K562 (cell line): ENCODE data around the gene SRP54. TPM values are rescaled to one million over a fixed set of nuclear protein-coding genes. Genes with fewer than 3 reads are reported as not detected.

Experiments
- ATAC-seq: fragments of 200-7000 bp; cut with Tn5 transposase; 3 replicates; pipeline ENCODE4 v1.9.1; 2020; ENCODE audit warnings: moderate library complexity
- BruUV-seq: library from RNA; stranded (reverse); fragments of 400-500 nt; replicated peaks from 2 replicates; lab custom pipeline; 2021; lab: Mats Ljungman, UMichigan
- CTCF ChIA-PET: fragments of 300-600 bp; formaldehyde crosslinking; extraction: SDS; loops from one replicate; lab custom pipeline; 2021; ENCODE audit warnings: low intra/inter-chr PET ratio; lab: Yijun Ruan, JAX
- POLR2A ChIA-PET: fragments of 300-600, 350-650 bp; sonication (Branson Sonifier 250); formaldehyde crosslinking; extraction: SDS; loops from one replicate; lab custom pipeline; 2021; ENCODE audit warnings: antibody characterized with exemption, inconsistent platforms; lab: Yijun Ruan, JAX
- DNase-seq, 4 experiments: peaks; one replicate each; pipeline versions ENCODE4 v3.0.0 to v3.0.0-alpha.2; 2011 to 2018; ENCODE audit warnings: low spot score in 3 of 4, mixed read lengths in 3 of 4; ENCODE audit errors: extremely low read depth in 1 of 4
- FAIRE-seq: peaks from 2 replicates; lab custom pipeline; 2011; peaks lifted over from hg19 to GRCh38; lab: Jason Lieb, UNC
- H2AFZ ChIP-seq: 2 replicates; pipeline ENCODE4 v1.6.0; 2011; ENCODE audit warnings: low read depth, low read length, control low read depth, inconsistent platforms
- H3K27ac ChIP-seq: fragments of 200-600 bp; 3 replicates; pipeline ENCODE4 v1.8.0; 2011; ENCODE audit warnings: low read depth, mild to moderate bottlenecking, control low read depth, inconsistent platforms, low read length, moderate library complexity, mixed read lengths; ENCODE audit errors: extremely low read depth
- H3K27me3 ChIP-seq, 2 experiments: fragments of 300-600 bp in 1 of 2; 2 replicates in 1 of 2; 3 replicates in 1 of 2; pipeline versions ENCODE4 v1.6.0 to v1.8.0; 2011; ENCODE audit warnings: inconsistent platforms in 2 of 2, low read length in 2 of 2, mild to moderate bottlenecking in 1 of 2, mixed read lengths in 1 of 2, moderate library complexity in 1 of 2; ENCODE audit not compliant: control insufficient read depth in 2 of 2, insufficient read depth in 2 of 2
- H3K36me3 ChIP-seq: fragments of 300-600 bp; 3 replicates; pipeline ENCODE4 v1.8.0; 2011; ENCODE audit warnings: mild to moderate bottlenecking, low read length, inconsistent platforms; ENCODE audit not compliant: control insufficient read depth, insufficient read depth
- H3K4me1 ChIP-seq, 2 experiments: fragments of 200-600 bp in 1 of 2; replicated peaks in 1 of 2; 2 replicates in 1 of 2; 3 replicates in 1 of 2; pipeline versions ENCODE4 v1.5.1 to v1.8.0; 2011; ENCODE audit warnings: inconsistent platforms in 2 of 2, low read length in 2 of 2, mild to moderate bottlenecking in 1 of 2, mixed read lengths in 1 of 2, moderate library complexity in 1 of 2; ENCODE audit not compliant: control insufficient read depth in 2 of 2, insufficient read depth in 2 of 2
- H3K4me2 ChIP-seq: 2 replicates; pipeline ENCODE4 v1.6.1; 2011; ENCODE audit warnings: low read length, control low read depth, inconsistent platforms, mixed read lengths; ENCODE audit not compliant: insufficient read depth
- H3K4me3 ChIP-seq: fragments of 200-600 bp; sonication (generic), shearing (Covaris generic); 2 replicates; pipeline ENCODE4 v1.5.1; 2016; ENCODE audit warnings: control low read depth, inconsistent platforms
- H3K79me2 ChIP-seq: fragments of 200-600 bp; 3 replicates; pipeline ENCODE4 v1.8.0; 2011; ENCODE audit warnings: low read length, inconsistent platforms; ENCODE audit not compliant: control insufficient read depth, insufficient read depth
- H3K9ac ChIP-seq, 2 experiments: 2 replicates each; pipeline versions ENCODE4 v1.6.0 to v1.6.1; 2011; ENCODE audit warnings: low read depth in 2 of 2, low read length in 2 of 2, control low read depth in 1 of 2, inconsistent platforms in 1 of 2, mild to moderate bottlenecking in 1 of 2, mixed read lengths in 1 of 2; ENCODE audit not compliant: insufficient read depth in 1 of 2
- H3K9me1 ChIP-seq: one replicate; pipeline ENCODE4 v1.6.0; 2011; ENCODE audit warnings: inconsistent platforms, mild to moderate bottlenecking, low read length, moderate library complexity; ENCODE audit not compliant: control insufficient read depth, insufficient read depth
- H3K9me3 ChIP-seq: replicated peaks from 2 replicates; pipeline ENCODE4 v1.5.1; 2011; ENCODE audit warnings: low read depth, low read length, inconsistent platforms; ENCODE audit not compliant: control insufficient read depth, insufficient read depth
- H4K20me1 ChIP-seq: replicated peaks from 2 replicates; pipeline ENCODE4 v1.6.1; 2011; ENCODE audit warnings: low read length, inconsistent platforms, mixed read lengths; ENCODE audit not compliant: control insufficient read depth, insufficient read depth
- CBFA2T3 ChIP-seq: fragments of 450-650 bp; IDR thresholded peaks from 2 replicates; pipeline ENCODE4 v1.6.1; 2017
- CBX1 ChIP-seq: sonication (generic); IDR thresholded peaks from 2 replicates; pipeline ENCODE4 v1.6.1; 2016; ENCODE audit warnings: antibody characterized with exemption, low read depth, mild to moderate bottlenecking
- CREBBP ChIP-seq: IDR thresholded peaks from one replicate; pipeline ENCODE4 v1.6.1; 2012; ENCODE audit warnings: low read depth, mild to moderate bottlenecking, control low read depth, inconsistent platforms, low read length
- DACH1 ChIP-seq: fragments of 450-650 bp; IDR thresholded peaks from 2 replicates; pipeline ENCODE4 v1.6.1; 2018; ENCODE audit not compliant: partially characterized antibody
- EP400 ChIP-seq: fragments of 450-650 bp; IDR thresholded peaks from 2 replicates; pipeline ENCODE4 v1.6.1; 2017; ENCODE audit warnings: antibody characterized with exemption, mild to moderate bottlenecking, moderate library complexity
- FOS ChIP-seq: IDR thresholded peaks from 3 replicates; pipeline ENCODE4 v1.6.1; 2011; ENCODE audit not compliant: insufficient read length; ENCODE audit errors: extremely low read depth
- GTF2A2 ChIP-seq: IDR thresholded peaks from 2 replicates; pipeline ENCODE4 v1.6.1; 2016; ENCODE audit warnings: mild to moderate bottlenecking, missing genetic modification characterization, missing compliant biosample characterization
- HDAC8 ChIP-seq: fragments of 450-650 bp; IDR thresholded peaks from 2 replicates; pipeline ENCODE4 v1.6.1; 2016; ENCODE audit warnings: mild to moderate bottlenecking, missing genetic modification characterization, moderate library complexity, missing compliant biosample characterization
- HLTF ChIP-seq: fragments of 450-650 bp; IDR thresholded peaks from 2 replicates; pipeline ENCODE4 v1.6.1; 2016
- NCOA1 ChIP-seq: fragments of 450-650 bp; IDR thresholded peaks from 2 replicates; pipeline ENCODE4 v1.6.1; 2016; ENCODE audit warnings: low read depth
- PHB2 ChIP-seq: fragments of 450-650 bp; IDR thresholded peaks from 2 replicates; pipeline ENCODE4 v1.6.1; 2017; ENCODE audit warnings: low read depth
- RBBP5 ChIP-seq: fragments of 200-600 bp; sonication (generic); IDR thresholded peaks from 2 replicates; pipeline ENCODE4 v1.6.1; 2012; ENCODE audit warnings: borderline replicate concordance, mild to moderate bottlenecking, low read length, control low read depth, inconsistent platforms; ENCODE audit not compliant: insufficient read depth, poor library complexity, severe bottlenecking
- SMC3 ChIP-seq: conservative IDR thresholded peaks from 2 replicates; pipeline ENCODE4 v1.6.1; 2011; ENCODE audit warnings: low read depth, low read length, improper control_type of control experiment; ENCODE audit not compliant: insufficient read depth
- SNRNP70 ChIP-seq: fragments of 200-400 bp; formaldehyde crosslinking; optimal IDR thresholded peaks from 2 replicates; pipeline ENCODE3; 2017; ENCODE audit warnings: low read depth, low read length
- ZNF140 ChIP-seq: fragments of 250-450 bp; sonication (Bioruptor Pico); IDR thresholded peaks from 2 replicates; pipeline ENCODE4 v1.8.0; 2021; ENCODE audit warnings: moderate library complexity, mild to moderate bottlenecking, inconsistent platforms
- ZNF717 ChIP-seq: fragments of 250-450 bp; sonication (Bioruptor Pico); IDR thresholded peaks from 2 replicates; pipeline ENCODE4 v1.5.0; 2021
- ZNF764 ChIP-seq: fragments of 250-450 bp; sonication (Bioruptor Pico); IDR thresholded peaks from 2 replicates; pipeline ENCODE4 v1.4.0; 2020; ENCODE audit warnings: low read depth, mild to moderate bottlenecking, moderate library complexity
- ZSCAN29 ChIP-seq: fragments of 450-650 bp; IDR thresholded peaks from 2 replicates; pipeline ENCODE4 v1.6.1; 2017
- WGBS: fragments of 100-300 bp; shearing (Covaris generic); methylation state at CpG from one replicate; pipeline ENCODE4 v1.1.6; 2016; ENCODE audit warnings: low coverage, mixed read lengths; ENCODE audit not compliant: insufficient coverage; ENCODE audit errors: missing lambda C conversion rate; 5-methylcytosine and 5-hydroxymethylcytosine counted together
- in situ Hi-C: fragments of 300-500 bp; cut with MboI; formaldehyde crosslinking; loops from 4 replicates; pipeline ENCODE4 v1.15.0; 2018; ENCODE audit warnings: inconsistent platforms, mixed read lengths
- intact Hi-C: fragments of 100-400 bp; cut with micrococcal nuclease; formaldehyde crosslinking; loops from 2 replicates; pipeline ENCODE4 v1.14.2; 2022
- polyA plus RNA-seq, 8 experiments: library from polyadenylated mRNA; depleted of rRNA in 4 of 8; stranded (reverse) in 5 of 8; unstranded in 3 of 8; fragments of >200 nt; fragmentation: Nextera tagmentation in 2 of 8; fragmentation: Illumina TruSeq in 1 of 8; extraction: Ambion mirVana in 2 of 8; extraction: Trizol in 1 of 8; gene quantifications; 2 replicates each; pipeline versions ENCODE4 v1.2.1 to v1.2.3, GENCODE V29; 2011 to 2014; ENCODE audit warnings: inconsistent platforms in 1 of 8, missing spikeins in 1 of 8
- total RNA-seq, 7 experiments: library from RNA; depleted of rRNA in 6 of 7; stranded (reverse); fragments of >200 nt in 6 of 7; fragmentation: Illumina TruSeq in 2 of 7; extraction: Trizol in 2 of 7; gene quantifications; 2 replicates each; pipeline versions ENCODE4 v1.2.1 to v1.2.3, GENCODE V29; 2011 to 2021; ENCODE audit warnings: low replicate concordance in 1 of 7
- TF ChIP-seq, protein P1 (sequence below): fragments of 450-650 bp; IDR thresholded peaks from 2 replicates; pipeline ENCODE4 v1.6.1; 2016; ENCODE audit warnings: mild to moderate bottlenecking
- TF ChIP-seq, protein P2 (sequence below): fragments of 450-650 bp; formaldehyde crosslinking; IDR thresholded peaks from 2 replicates; pipeline ENCODE4 v1.4.0; 2022; ENCODE audit warnings: missing genetic modification characterization

The SRP54 gene
- total and polyA plus RNA-seq, 9 of the 15 experiments (the other 6 are each of a cell fraction or from before 2014, with no cell fraction given), result 28.6 to 69.8 (median 51.7) TPM

DNA sequence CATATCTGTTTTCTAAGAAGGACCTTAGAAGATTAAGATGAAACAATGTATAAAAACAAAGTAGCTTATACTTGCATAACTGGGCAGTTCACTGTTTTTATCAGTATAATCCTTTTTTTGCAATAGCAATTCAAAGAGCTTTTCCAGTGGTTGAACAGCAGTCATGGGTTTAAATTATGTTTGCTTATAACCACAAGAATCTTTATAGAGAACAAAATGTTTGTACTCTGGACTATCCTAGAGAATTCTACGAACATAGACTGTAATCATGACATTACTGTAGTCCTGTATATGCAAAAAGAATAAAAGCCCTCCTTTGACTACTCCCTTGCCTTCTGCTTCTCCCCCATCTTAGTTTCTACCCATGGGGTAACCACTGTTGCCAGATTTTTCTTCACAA, 69.0 kb downstream of the SRP54 start:
- Histone ChIP-seq H3K27me3 (no peaks in the 10 kb centered on the region), H3K27ac (no peak overlapping the region), H3K9ac (no peak overlapping the region), H3K9me3 (no peaks in the 10 kb centered on the region), H4K20me1 (no peaks in the 10 kb centered on the region), H3K4me1 (peaks cover 4 to 16% of the 10 kb centered on the region in 2 experiments; a peak in 3 of 5 replicates), H3K4me3 (no peak overlapping the region), H3K4me2 (no peak overlapping the region), H2AFZ (no peak overlapping the region), H3K9me1 (no peaks in the 10 kb centered on the region), H3K79me2 (peaks cover 37% of the 10 kb centered on the region), H3K36me3 (peaks cover 8% of the 10 kb centered on the region; the same call in 1 of the 3 replicates)
- no peak for ATAC-seq
- intact Hi-C loops, result no loop called here
- TF ChIP-seq CREBBP, result no peak
- TF ChIP-seq CBX1, result no peak
- TF ChIP-seq RBBP5, result no peak
- no peak for TF ChIP-seq HLTF
- no peak for TF ChIP-seq SMC3
- TF ChIP-seq, protein P1, sequence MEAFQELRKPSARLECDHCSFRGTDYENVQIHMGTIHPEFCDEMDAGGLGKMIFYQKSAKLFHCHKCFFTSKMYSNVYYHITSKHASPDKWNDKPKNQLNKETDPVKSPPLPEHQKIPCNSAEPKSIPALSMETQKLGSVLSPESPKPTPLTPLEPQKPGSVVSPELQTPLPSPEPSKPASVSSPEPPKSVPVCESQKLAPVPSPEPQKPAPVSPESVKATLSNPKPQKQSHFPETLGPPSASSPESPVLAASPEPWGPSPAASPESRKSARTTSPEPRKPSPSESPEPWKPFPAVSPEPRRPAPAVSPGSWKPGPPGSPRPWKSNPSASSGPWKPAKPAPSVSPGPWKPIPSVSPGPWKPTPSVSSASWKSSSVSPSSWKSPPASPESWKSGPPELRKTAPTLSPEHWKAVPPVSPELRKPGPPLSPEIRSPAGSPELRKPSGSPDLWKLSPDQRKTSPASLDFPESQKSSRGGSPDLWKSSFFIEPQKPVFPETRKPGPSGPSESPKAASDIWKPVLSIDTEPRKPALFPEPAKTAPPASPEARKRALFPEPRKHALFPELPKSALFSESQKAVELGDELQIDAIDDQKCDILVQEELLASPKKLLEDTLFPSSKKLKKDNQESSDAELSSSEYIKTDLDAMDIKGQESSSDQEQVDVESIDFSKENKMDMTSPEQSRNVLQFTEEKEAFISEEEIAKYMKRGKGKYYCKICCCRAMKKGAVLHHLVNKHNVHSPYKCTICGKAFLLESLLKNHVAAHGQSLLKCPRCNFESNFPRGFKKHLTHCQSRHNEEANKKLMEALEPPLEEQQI, result no peak
- no peak for TF ChIP-seq FOS
- TF ChIP-seq NCOA1, result no peak
- no peak for TF ChIP-seq PHB2
- TF ChIP-seq ZSCAN29, result no peak
- TF ChIP-seq ZNF764 (CRISPR knock-in tag), result no peak
- TF ChIP-seq CBFA2T3, result no peak
- TF ChIP-seq, protein P2, sequence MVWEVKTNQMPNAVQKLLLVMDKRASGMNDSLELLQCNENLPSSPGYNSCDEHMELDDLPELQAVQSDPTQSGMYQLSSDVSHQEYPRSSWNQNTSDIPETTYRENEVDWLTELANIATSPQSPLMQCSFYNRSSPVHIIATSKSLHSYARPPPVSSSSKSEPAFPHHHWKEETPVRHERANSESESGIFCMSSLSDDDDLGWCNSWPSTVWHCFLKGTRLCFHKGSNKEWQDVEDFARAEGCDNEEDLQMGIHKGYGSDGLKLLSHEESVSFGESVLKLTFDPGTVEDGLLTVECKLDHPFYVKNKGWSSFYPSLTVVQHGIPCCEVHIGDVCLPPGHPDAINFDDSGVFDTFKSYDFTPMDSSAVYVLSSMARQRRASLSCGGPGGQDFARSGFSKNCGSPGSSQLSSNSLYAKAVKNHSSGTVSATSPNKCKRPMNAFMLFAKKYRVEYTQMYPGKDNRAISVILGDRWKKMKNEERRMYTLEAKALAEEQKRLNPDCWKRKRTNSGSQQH (CRISPR knock-in tag), result no peak
- no peak for TF ChIP-seq EP400
- TF ChIP-seq GTF2A2 (tag), result no peak
- TF ChIP-seq DACH1, result no peak
- no peak for TF ChIP-seq HDAC8 (tag)
- TF ChIP-seq ZNF140 (CRISPR knock-in tag), result no peak
- no peak for TF ChIP-seq SNRNP70
- TF ChIP-seq ZNF717 (CRISPR knock-in tag), result no peak
- POLR2A ChIA-PET, result interaction anchor here (0.6 to 1.3 kb wide), 2 partner anchors 12 to 970 kb away, joined by 3 to 5 read pairs; no protein-coding TSS in a partner anchor
- WGBS, result 70% methylated on average over 1 of the region's 1 CpG
- BruUV-seq, result no TSS peak
- in situ Hi-C loops, result no loop called here
- no peak for DNase-seq
- CTCF ChIA-PET, result no interaction called here
- FAIRE-seq, result no peak
